ENCODE measurements around the gene RBFA. TPM values are rescaled to one million over a fixed set of nuclear protein-coding genes. Genes with fewer than 3 reads are reported as not detected.
"Not testable (repeated sequence)": the region's sequence is repeated elsewhere in the genome, so short reads cannot be mapped to it uniquely, and the experiment has no call there.

Gene RBFA
- total RNA-seq, 2 experiments from 2014 or later, result 25.9 to 28.1 TPM

GRCh38 chr18:80023173-80023572 is 11.1 kb upstream of the RBFA start:
- BruUV-seq (replicated peaks), result no TSS peak

DNA sequence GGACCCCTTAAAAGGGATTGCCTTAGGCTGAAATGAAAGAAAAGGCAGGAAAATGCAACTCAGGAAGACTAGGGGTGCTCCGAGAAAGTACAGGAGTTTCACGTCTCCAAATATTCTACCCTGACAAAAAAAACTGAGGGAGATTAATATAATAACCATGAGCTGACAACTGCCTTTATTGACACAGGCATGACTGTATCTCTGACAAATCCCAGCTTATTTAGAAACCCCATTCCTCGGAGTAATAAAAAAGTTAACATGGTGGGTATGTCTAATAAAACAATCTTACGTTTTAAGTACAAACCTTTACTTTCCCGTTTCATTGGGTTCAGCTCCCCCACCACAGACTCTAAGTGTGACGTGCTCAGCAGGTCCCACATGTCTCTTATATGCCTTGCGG is 7.9 kb upstream of the RBFA start:
- H3K9me2 ChIP-seq (ENCODE audit: insufficient read depth, low read length), result no peaks in the 10 kb centered on the region
- no peaks in the 10 kb centered on the region for H4K20me1 ChIP-seq (ENCODE audit: insufficient read depth, low read length)
- no peaks in the 10 kb centered on the region for H3K4me1 ChIP-seq (ENCODE audit: insufficient read depth, low read length, poor library complexity, severe bottlenecking)
- H3K36me3 ChIP-seq (ENCODE audit: insufficient read depth, low read length), result no peaks in the 10 kb centered on the region
- TF ChIP-seq CTCF (conservative IDR thresholded peaks at IDR 0.05; ENCODE audit: low read length), result no peak
- TF ChIP-seq EZH2phosphoT487 (IDR thresholded peaks at IDR 0.05; ENCODE audit: borderline replicate concordance, low read depth, low read length), result no peak
- intact Hi-C loops (cut with micrococcal nuclease; ENCODE audit: unreplicated experiment), result loop anchor here (10.0 kb wide), 1 partner anchor 128 kb away; no protein-coding TSS in a partner anchor
- ChIA-PET POLR2A (no interaction called here), CTCF (ENCODE audit: unreplicated experiment) (no interaction called here)
- H3K27ac ChIP-seq (ENCODE audit: low read depth, low read length, poor library complexity, severe bottlenecking), result no peak overlapping the region
- no TSS peak for BruUV-seq (replicated peaks)
- H3K4me2 ChIP-seq (ENCODE audit: low read length), result no peak overlapping the region
- H2AFZ ChIP-seq (ENCODE audit: low read length), result no peak overlapping the region
- no peaks in the 10 kb centered on the region for H3K79me2 ChIP-seq (ENCODE audit: insufficient read depth, low read depth, low read length)
- no peak overlapping the region for H3K4me3 ChIP-seq (ENCODE audit: low read depth, low read length, poor library complexity, severe bottlenecking)
- peaks cover 16% of the 10 kb centered on the region; the same call in 1 of the 2 replicates for H3K9me3 ChIP-seq (ENCODE audit: low read length)
- no peak for DNase-seq (ENCODE audit: low spot score)

More at GRCh38 chr18:80023173-80023572, 11.1 kb upstream of the RBFA start:
- H3K27ac ChIP-seq (ENCODE audit: low read depth, low read length, poor library complexity, severe bottlenecking), result no peak overlapping the region
- no peak overlapping the region for H2AFZ ChIP-seq (ENCODE audit: low read length)
- CTCF ChIA-PET (ENCODE audit: unreplicated experiment), result no interaction called here
- POLR2A ChIA-PET, result interaction anchor here (0.6 kb wide), 1 partner anchor 779 kb away, joined by 3 read pairs; no protein-coding TSS in a partner anchor
- H3K9me3 ChIP-seq (ENCODE audit: low read length), result peaks cover 16% of the 10 kb centered on the region; the same call in 1 of the 2 replicates
- H3K36me3 ChIP-seq (ENCODE audit: insufficient read depth, low read length), result no peaks in the 10 kb centered on the region
- TF ChIP-seq CTCF (conservative IDR thresholded peaks at IDR 0.05; ENCODE audit: low read length), result peak; percentile 75
- no peak for TF ChIP-seq EZH2phosphoT487 (IDR thresholded peaks at IDR 0.05; ENCODE audit: borderline replicate concordance, low read depth, low read length)
- no peaks in the 10 kb centered on the region for H4K20me1 ChIP-seq (ENCODE audit: insufficient read depth, low read length)
- DNase-seq (ENCODE audit: low spot score), result peak; percentile 19
- no peaks in the 10 kb centered on the region for H3K4me1 ChIP-seq (ENCODE audit: insufficient read depth, low read length, poor library complexity, severe bottlenecking)
- H3K9me2 ChIP-seq (ENCODE audit: insufficient read depth, low read length), result no peaks in the 10 kb centered on the region
- no peak overlapping the region for H3K4me3 ChIP-seq (ENCODE audit: low read depth, low read length, poor library complexity, severe bottlenecking)
- intact Hi-C loops (cut with micrococcal nuclease; ENCODE audit: unreplicated experiment), result loop anchor here (10.0 kb wide), 1 partner anchor 132 kb away; no protein-coding TSS in a partner anchor
- no peak overlapping the region for H3K4me2 ChIP-seq (ENCODE audit: low read length)
- H3K79me2 ChIP-seq (ENCODE audit: insufficient read depth, low read depth, low read length), result no peaks in the 10 kb centered on the region

- intact Hi-C loops (cut with micrococcal nuclease; ENCODE audit: unreplicated experiment), result loop anchor here (10.0 kb wide), 1 partner anchor 127 kb away; no protein-coding TSS in a partner anchor
- H2AFZ ChIP-seq (ENCODE audit: low read length); H3K9me2 ChIP-seq (ENCODE audit: insufficient read depth, low read length); H4K20me1 ChIP-seq (ENCODE audit: insufficient read depth, low read length); H3K79me2 ChIP-seq (ENCODE audit: insufficient read depth, low read depth, low read length); CTCF ChIA-PET (ENCODE audit: unreplicated experiment); H3K27ac ChIP-seq (ENCODE audit: low read depth, low read length, poor library complexity, severe bottlenecking); POLR2A ChIA-PET; H3K4me2 ChIP-seq (ENCODE audit: low read length); H3K4me1 ChIP-seq (ENCODE audit: insufficient read depth, low read length, poor library complexity, severe bottlenecking); BruUV-seq (replicated peaks); H3K36me3 ChIP-seq (ENCODE audit: insufficient read depth, low read length); H3K4me3 ChIP-seq (ENCODE audit: low read depth, low read length, poor library complexity, severe bottlenecking); DNase-seq (ENCODE audit: low spot score): not testable (repeated sequence)
- H3K9me3 ChIP-seq (ENCODE audit: low read length), result peaks cover 11% of the 10 kb centered on the region; the same call in 1 of the 2 replicates
Observed at GRCh38 chr18:80027719-80028118, 6.5 kb upstream of the RBFA start.

Measured in OCI-LY7 (cell line).